Eye (tissue), 1 donor: ENCODE results near the gene VPS51.

Experiments used
- DNase-seq: peaks from one replicate; pipeline ENCODE4 v3.0.0-alpha.2; 2015

The VPS51 gene

DNA sequence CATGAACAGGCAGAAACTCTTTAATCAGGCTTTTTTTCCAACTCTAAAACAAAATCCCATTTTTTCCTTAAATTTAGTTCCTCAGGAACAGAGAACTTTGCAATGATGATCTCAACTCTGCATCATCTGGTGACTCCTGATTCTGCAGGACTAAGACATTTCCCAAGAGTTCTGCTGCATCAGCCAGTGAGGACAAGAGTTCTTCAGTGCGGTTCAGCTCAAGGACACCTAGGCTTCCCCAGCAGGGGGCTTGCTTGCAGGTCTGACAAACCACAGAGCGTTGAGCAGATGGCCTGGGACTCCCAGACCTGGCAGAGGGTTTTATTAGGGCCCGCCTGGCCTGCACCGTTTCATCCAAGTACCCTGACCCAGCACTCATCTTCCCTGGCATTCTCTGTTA, 18.6 kb upstream of the VPS51 start:
- no peak for DNase-seq

DNA sequence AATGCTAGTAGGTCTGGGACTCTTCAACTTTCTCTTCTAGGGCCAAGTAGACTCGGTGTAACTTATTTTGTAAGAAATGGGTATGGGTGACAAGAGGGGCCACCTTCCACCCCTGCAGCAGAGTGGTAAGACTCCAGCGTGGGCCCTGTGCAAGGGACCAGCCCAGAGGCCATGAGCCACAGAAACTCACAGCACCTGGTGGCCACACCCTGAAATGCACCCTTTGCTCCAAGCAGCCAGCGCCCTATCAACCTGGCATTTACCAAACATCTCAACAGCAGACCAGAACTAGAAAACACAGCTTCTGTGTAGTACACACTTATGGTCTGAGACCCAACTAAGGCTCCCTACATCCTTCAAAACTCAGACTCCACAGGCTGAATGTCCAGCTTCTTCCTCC, 17.9 kb upstream of the VPS51 start:
- DNase-seq: peak; percentile 29

DNA sequence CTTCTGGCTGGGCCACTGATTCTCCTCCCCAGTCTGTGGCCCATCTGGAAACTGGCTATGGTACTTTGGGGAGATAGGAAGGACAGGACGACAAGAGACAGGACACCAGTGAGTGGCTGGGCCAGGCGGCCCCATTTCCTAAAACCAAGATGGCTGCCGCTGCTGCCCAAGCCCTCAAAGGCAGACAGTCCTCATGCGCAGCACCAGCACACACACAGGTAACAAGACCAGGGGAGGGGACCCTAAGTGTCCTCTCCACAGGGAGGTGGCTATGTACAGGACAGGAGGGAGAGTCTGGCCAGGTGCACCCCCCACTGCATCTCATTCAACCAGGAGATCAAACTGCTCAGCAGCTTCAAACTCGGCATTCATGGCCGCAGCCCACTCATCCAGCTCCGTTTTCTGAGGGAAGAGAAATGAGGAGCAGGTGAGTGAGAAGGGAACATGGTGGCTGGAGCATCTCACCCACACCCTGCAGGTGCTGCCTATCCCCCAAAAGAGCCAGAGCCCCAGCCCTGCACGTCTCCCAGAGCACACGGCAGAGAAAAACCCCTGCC, 17.1 kb upstream of the VPS51 start:
- DNase-seq: no peak

DNA sequence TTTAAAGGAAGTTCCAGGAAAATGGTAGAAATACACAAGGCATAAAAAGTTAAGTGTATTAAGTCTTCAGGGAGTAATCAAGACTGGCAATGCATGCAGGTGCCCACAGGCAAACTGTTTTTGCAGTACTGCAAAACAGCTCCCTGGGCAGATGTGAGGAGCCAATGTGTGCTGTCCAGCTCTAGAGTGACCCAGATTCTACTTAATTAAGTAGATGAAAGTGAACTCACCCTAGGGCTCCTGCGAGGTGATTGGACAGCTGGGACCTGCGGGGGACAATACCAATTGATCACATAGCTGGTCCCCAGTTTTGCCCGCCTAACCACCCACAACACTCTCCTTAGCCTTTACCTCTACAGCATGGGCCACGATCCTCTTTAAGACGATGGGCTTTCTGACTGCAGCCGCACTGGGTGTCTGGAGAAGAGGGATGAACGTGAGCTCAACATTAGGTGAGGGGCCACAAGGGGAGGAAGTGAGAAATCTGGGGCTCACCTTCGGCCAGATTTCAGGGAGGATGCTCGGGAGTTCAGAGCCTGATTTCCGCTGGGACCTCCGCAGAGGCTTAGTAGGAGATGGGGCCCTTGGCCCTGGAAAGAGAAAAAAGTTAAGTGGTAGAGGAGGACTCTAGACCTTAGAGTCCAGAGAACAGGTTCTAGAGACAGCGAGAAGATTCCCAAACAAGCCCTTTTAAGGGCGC, 12.7 kb upstream of the VPS51 start:
- no peak for DNase-seq

DNA sequence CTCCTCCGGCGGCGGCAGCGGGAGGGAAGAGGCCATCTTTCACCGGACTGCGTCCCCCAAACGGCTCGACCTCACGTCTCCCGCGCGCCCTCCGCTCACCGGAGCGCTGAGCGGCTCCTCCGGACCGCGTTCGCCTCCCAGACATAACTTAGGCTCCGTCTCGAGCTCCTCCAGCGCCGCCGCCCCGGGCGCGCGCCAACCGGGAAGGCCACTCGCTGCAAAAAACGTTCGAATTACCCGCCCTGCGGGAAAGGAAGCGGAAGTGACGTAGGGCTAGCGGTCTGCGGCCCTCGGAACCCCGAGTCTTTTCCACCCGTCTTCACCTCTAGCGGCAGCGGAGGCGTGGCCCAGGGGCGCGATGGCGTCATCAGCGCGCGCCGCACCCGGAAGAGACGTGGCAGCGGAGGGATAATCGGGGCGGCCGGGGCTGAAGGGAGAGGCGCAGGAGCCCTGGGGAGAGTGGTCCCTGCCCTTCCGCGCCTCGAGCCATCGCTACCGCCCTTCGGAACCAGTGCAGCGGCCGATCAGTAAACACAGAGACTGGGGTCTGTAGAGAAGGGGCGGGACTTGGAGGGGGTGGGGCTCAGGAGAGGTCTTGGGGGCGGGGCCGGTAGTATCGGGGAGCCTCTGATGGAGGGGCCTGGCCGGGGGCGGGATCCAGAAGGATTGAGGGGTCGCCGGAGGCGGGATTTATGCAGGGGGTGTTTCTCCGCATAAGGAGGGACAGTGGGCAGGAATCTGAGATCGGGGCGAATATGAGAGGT, 12.0 kb upstream of the VPS51 start, which contains the start of the genes CDCA5 and ZFPL1:
Gene CDCA5 (minus strand): TSS at position 207 of the 764 bp plus-strand sequence. CDS start 62 bp downstream, at position 145.
Gene ZFPL1 (plus strand): TSS at position 389 of the 764 bp plus-strand sequence. CDS start 477 bp downstream, outside the sequence.
- DNase-seq: peak; percentile 98

DNA sequence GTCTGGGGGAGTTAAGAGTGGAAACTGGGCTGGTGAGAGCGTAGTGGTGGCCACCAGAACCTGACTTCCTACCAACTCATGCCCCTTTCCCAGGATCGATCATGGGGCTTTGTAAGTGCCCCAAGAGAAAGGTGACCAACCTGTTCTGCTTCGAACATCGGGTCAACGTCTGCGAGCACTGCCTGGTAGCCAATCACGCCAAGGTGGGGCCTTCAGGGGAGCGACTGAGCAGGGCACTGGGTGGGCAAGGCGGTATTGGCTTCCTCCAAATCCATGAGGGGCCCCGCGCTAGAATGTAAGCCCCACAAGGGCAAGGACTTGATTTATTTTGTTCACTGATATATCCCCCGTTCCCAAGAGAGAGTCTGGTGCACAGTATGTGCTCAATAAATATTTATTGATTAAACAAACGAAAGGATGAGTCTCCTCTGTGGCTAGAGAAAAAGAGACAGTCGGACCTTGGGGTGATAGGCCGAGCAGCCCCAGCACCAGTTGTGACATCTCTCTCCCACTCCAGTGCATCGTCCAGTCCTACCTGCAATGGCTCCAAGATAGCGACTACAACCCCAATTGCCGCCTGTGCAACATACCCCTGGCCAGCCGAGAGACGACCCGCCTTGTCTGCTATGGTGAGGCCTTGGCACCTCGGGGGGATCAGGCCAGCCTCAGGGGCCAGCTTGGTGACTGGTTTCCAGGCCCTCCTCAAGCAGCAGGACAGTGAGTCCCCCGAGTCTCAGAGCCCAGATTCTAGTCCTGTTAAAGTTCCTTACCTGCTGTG, 11.2 kb upstream of the VPS51 start:
- no peak for DNase-seq

DNA sequence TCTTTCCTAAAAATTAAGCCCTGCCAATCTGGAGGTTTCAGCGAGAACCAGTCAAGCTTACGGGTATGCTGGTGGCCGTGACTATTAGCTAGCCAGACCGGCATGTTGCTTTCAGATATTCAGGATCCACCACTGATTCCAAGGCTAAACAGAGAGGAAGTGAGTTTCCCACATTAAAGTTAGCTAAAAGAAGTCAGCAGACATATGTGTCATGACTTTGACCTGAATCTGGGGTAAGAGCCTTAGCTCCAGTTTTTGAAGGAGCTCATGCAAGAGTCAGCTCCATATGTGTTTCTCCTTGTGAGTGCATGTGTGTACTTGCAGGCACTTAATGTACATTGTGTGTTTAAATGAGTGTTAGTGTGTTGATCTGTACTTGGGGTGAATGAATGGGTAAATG, 10.6 kb upstream of the VPS51 start:
- DNase-seq: no peak

DNA sequence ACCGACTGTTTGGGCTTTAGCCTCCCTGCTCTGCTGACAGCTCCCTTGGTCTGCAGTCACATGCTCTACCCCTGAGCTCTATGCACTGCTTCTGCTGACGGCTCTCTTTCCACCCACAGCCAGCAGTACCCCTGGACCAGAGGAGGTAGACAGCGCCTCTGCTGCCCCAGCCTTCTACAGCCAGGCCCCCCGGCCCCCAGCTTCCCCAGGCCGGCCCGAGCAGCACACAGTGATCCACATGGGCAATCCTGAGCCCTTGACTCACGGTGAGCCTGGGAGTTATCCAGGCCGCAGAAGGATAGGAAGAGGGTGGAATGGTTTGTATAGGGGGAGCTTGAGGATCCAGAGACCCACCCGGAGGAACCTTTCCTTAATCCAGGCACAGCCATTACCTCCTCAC, 9.2 kb upstream of the VPS51 start:
- DNase-seq: no peak

DNA sequence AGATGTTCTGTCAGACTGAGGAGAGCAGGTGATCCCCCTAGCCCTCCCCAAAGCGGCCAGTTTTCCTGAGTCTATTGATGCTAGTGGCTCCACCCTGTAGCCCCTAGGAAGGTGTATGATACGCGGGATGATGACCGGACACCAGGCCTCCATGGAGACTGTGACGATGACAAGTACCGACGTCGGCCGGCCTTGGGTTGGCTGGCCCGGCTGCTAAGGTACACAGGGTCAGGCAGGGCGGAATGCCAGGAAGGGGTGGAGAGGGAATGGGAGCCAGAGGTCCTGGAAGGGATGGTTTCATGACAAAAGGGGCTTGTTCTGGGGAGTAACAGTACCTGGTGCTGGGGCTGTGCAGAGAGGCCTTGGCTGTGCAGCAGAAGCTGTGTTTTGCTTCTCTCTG, 8.8 kb upstream of the VPS51 start:
- DNase-seq: no peak

DNA sequence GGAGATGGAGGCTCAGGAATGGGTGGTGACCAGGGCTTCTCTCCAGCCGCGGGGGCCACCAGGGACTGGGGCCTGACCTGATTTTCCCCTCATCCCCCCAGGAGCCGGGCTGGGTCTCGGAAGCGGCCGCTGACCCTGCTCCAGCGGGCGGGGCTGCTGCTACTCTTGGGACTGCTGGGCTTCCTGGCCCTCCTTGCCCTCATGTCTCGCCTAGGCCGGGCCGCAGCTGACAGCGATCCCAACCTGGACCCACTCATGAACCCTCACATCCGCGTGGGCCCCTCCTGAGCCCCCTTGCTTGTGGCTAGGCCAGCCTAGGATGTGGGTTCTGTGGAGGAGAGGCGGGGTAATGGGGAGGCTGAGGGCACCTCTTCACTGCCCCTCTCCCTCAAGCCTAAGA, 8.2 kb upstream of the VPS51 start:
- DNase-seq: no peak

DNA sequence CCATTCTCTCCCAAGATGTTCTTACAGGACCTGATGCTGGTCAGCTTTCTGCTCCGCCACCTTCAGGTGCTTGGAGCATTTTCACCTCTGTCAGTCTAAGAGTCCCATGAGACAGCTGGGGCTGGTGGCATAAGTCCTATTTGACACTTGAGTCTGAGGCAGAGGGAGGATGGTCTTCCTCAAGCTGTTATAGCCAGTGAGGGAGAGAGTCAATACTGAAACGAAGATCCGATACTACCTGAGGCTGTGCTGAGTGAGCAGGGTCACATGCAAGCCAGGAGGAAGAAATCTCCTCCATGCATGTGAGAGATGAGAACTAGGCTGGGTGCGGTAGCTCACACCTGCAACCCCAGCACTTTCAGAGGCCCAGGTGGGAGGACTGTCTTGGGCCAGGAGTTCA, 6.4 kb upstream of the VPS51 start:
- no peak for DNase-seq

DNA sequence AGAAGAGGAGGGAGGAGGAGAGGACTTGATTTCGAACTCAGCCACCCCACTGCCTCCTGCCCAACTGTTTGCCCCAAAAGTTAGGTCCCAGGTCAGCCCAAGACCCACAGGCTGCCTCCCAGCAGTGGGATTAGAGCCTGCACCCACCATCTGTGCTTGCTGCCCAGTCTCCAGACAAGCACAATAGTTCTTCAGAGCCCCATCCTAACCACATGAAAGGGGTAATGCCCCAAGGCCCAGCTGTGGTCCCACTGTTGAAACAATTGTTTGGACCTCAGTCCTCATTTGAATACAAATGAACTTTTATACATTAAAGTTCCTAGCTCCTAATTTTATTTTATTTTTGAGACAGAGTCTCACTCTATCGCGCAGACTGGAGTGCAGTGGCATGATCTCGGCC, 5.4 kb upstream of the VPS51 start:
- DNase-seq: no peak

DNA sequence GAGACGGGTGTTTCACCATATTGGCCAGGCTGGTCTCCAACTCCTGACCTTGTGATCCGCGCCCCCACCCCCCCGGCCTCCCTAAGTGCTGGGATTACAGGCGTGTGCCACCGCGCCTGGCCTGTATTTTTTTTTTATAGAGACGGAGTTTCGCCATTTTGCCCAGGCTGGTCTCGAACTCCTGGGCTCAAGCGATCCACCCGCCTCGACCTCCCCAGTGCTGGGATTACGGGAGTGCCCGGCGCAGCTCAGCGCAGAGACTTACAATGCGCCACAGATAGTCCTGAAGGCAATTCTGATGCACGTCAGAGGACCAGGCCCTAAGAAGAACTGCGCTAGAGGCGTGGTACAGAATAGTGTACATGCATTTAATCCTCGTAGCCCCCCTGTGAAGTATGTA, 587 bp upstream of the VPS51 start:
- no peak for DNase-seq

DNA sequence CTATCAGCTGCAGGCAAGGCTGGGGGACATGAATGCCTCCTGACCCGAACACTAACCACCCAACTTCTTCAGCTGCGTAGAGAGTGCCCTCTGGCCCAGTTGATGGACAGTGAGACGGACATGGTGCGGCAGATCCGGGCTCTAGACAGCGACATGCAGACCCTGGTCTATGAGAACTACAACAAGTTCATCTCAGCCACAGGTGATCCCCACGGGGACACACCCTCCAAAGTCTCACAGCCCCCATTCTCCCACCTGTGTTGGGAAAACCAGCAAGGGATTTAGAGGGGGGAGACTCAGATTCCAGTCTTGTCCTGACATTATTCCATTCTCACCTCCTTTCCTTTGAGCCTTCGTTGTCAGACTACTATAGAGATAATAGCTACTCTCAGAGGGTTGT, 912 bp downstream of the VPS51 start:
- no peak for DNase-seq

DNA sequence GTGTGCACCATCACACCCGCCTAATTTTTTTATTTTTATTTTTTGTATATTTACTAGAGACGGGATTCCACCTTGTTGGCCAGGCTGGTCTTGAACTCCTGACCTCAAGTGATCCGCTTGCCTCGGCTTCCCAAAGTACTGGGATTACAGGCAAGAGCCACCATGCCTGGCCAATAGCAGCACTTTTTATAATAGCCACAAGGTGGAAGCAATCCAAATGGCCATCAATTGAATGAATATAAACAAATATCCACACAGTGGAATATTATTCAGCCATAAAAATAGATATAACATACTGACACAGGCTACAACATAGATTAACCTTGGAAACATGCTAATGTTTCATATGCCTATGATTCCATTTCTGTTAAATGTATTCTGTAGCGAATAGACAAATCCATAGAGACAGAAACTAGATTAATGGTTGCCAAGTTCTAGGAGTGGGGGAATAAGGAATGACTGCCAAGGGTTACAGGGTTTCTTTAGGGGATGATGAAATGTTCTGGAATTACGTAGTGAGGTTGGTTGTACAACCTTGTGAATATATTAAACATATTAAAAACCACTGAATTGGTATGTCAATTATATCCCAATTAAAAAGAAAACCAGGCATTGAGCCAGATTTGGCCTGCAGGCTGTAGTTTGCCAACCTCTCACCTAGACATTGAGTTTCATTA, 4.8 kb downstream of the VPS51 start:
- no peak for DNase-seq

DNA sequence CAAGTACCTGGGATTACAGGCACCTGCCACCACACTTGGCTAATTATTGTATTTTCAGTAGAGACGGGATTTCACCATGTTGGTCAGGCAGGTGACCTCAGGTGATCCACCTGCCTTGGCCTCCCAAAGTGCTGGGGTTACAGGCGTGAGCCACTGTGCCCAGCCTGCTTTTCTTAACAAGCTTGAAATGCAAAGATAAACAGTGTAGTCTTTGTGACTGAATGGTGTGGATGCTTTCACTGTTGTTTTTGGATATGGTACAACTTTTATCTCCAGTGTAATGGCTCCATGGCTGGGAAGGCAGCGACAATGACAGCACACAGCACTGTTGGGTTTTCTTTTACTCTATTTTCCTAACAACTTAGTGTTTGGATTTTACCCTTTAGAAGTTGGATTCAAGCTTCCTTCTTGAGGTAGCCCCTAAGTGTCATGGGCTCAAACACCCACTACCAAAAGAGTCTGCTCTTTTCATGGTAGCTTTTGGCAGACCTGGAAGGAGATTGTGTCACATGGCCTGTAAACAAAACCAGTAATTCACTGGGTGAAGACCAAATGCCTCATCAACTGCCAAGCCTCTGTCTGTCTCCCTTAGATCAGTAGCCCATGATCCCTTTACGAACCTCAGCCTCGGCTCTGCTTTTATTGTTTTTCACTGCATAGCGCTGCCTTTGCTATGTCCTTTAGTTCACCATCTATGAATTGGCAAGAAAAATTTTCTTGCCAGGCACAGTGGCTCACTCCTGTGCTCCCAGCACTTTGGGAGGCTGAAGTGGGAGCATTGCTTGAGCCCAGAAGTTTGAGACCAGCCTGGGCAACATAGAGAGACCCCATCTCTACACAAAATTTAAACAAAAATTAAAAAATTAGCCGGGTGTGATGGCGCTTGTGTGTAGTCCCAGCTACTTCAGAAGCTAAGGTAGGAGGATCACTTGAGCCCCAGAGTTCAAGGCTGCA, 6.4 kb downstream of the VPS51 start:
- no peak for DNase-seq

DNA sequence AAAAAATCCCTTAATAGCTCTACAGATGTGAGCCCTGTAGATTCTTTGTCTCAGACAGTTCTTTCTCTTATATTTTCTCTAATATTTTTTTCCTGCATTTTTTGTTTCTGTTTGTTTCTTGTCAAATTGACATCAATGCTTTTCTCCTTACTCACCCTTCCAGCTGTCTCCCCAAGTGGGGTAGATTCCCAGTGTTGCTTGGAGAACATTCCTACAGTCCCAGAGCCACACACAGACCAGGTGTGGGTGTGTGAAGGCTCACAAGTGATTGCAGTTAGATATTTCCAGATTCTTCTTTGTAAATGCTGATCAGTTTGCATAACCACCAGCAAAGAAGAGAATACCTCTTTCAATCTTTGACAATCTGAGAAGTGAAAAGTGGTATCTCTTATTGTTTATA, 7.5 kb downstream of the VPS51 start:
- DNase-seq: no peak

DNA sequence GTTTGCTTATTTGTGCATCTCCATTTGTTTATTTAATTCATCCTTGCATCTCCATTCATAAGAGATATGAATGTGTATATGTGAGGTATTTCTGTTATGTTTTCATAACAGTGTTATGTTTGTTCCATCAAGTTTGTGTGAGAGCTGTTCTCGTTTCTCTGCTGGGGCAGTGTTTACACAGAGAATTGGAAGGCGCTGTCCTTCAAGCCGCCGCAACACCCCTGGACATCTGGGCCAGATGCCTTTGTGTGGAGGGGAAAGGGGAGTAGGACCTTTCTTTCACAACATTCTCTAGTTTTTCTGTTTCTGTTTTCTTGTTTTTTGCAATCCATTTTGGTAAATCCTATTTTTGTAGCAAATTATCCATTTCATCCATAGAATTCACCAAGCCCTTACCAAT, 8.6 kb downstream of the VPS51 start:
- no peak for DNase-seq

DNA sequence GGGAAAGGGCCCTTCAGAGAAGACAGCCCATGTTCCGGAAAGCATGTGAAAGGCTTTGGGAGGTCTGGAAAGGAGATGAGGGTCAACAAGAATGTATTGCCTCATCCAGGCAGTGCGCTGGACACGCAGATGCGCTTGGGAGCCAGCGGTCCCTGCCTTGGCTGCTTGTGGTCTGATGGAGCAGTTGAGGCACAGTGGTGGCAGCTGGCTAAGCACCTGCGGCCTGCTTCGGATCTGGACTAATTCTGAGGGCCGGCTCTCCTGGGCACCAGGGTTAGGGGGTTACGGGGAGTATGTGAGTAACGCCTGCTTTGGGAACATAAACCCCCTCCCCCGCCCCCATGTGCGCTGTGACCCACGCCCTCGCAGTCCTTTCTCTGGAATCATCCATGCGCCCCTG, 11.1 kb downstream of the VPS51 start:
- DNase-seq: no peak

DNA sequence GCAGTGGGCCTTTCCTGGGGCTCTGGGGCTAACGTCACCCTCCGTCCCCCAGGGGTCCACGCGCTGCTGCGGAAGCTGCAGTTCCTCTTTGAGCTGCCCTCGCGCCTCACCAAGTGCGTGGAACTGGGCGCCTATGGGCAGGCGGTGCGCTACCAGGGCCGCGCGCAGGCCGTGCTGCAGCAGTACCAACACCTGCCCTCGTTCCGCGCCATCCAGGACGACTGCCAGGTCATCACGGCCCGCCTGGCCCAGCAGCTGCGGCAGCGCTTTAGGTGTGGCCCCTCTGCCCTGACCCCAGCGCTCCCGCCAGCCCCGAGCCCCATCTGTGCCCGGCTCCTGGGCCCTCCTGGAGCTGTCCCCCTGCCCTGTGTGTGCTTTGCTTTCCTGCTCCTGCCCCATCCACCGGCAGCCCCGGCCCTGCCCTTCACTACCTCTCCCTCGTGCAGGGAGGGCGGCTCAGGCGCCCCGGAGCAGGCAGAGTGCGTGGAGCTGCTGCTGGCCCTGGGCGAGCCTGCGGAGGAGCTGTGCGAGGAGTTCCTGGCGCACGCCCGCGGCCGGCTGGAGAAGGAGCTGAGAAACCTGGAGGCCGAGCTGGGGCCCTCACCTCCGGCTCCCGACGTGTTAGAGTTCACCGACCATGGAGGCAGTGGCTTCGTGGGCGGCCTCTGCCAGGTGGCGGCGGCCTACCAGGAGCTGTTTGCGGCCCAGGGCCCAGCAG, 11.9 kb downstream of the VPS51 start:
- DNase-seq: no peak
